Measurements from ENCODE around the gene KRTAP10-7.
"Not testable (repeated sequence)": the region's sequence is repeated elsewhere in the genome, so short reads cannot be mapped to it uniquely, and the experiment has no call there.

KRTAP10-7 gene

GRCh38 chr21:44574457-44575306, 25.7 kb upstream of the KRTAP10-7 start:
- no peak overlapping the region for H3K4me3 ChIP-seq (ENCODE audit: control insufficient read depth, low read depth, low read length)
- no peak for DNase-seq (ENCODE audit: low read depth)
- TF ChIP-seq, protein P1, sequence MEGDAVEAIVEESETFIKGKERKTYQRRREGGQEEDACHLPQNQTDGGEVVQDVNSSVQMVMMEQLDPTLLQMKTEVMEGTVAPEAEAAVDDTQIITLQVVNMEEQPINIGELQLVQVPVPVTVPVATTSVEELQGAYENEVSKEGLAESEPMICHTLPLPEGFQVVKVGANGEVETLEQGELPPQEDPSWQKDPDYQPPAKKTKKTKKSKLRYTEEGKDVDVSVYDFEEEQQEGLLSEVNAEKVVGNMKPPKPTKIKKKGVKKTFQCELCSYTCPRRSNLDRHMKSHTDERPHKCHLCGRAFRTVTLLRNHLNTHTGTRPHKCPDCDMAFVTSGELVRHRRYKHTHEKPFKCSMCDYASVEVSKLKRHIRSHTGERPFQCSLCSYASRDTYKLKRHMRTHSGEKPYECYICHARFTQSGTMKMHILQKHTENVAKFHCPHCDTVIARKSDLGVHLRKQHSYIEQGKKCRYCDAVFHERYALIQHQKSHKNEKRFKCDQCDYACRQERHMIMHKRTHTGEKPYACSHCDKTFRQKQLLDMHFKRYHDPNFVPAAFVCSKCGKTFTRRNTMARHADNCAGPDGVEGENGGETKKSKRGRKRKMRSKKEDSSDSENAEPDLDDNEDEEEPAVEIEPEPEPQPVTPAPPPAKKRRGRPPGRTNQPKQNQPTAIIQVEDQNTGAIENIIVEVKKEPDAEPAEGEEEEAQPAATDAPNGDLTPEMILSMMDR (conservative IDR thresholded peaks at IDR 0.05; ENCODE audit: control insufficient read depth, insufficient read depth, low read depth, low read length), result no peak

GRCh38 chr21:44575307-44576024, 24.9 kb upstream of the KRTAP10-7 start:
- no peak overlapping the region for H3K4me3 ChIP-seq (ENCODE audit: control insufficient read depth, low read depth, low read length)
- DNase-seq (ENCODE audit: low read depth), result no peak
- TF ChIP-seq, protein P1 (conservative IDR thresholded peaks at IDR 0.05; ENCODE audit: control insufficient read depth, insufficient read depth, low read depth, low read length), result no peak

DNA sequence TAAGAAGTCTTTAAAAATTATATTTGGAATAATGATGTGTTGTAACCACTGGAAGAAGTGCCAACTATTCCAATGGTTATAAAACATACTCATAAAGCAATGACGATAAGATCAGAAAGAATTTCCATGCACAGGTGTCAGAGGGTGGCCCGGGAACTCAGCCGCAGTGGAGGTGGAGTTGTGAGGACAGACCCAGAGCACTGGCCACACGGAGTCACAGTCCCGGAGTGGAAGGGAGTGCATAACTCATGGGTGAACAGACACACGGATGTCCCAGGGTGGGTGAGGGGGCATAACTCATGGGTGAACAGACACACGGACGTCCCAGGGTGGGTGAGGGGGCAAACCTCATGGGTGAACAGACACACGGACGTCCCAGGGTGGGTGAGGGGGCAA, 24.4 kb upstream of the KRTAP10-7 start:
- H3K4me3 ChIP-seq (ENCODE audit: control insufficient read depth, low read depth, low read length), result no peak overlapping the region
- TF ChIP-seq, protein P1 (conservative IDR thresholded peaks at IDR 0.05; ENCODE audit: control insufficient read depth, insufficient read depth, low read depth, low read length), result no peak
- no peak for DNase-seq (ENCODE audit: low read depth)

GRCh38 chr21:44578371-44579055, 21.9 kb upstream of the KRTAP10-7 start:
- TF ChIP-seq, protein P1 (conservative IDR thresholded peaks at IDR 0.05; ENCODE audit: control insufficient read depth, insufficient read depth, low read depth, low read length), result no peak
- no peak overlapping the region for H3K4me3 ChIP-seq (ENCODE audit: control insufficient read depth, low read depth, low read length)
- no peak for DNase-seq (ENCODE audit: low read depth)

DNA sequence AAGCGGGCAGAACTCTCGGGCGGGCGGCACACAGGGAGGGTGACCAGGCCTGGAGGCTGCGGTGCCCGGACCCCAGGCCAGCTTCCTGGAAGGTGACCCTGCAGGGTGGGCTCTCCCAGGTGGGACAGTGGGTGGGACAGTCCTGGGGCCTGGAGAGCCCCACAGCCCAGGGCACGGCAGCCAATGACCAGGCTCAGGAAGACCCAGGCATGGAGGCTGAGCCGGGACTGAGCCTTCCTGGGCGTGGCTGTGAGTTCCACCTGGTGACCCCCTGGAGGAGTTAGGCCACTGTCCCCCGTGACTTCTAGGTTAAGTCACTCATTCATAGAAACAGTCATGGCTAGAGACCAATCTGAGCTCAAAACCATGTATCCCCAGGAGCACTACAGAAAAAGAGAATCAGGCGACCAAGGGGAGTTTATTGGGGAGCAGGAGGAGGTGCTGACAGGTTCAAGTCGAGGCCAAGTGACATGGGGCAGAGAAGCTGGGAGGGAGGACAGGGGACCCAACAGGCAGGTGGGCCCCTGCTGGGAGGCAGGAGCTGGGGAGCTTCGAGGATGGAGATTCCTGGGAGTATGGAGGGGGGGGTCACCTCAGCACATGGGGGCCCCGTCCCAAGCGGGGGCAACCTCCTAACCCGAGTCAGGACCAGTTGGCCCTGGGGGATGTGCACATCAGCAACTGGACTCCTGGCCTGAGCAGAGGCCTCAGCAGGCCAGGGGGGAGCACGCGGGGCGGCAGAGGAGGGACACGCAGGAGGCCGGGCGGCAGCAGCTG, 21.2 kb upstream of the KRTAP10-7 start:
- no peak overlapping the region for H3K4me3 ChIP-seq (ENCODE audit: control insufficient read depth, low read depth, low read length)
- DNase-seq (ENCODE audit: low read depth), result no peak
- TF ChIP-seq, protein P1 (conservative IDR thresholded peaks at IDR 0.05; ENCODE audit: control insufficient read depth, insufficient read depth, low read depth, low read length), result no peak

DNA sequence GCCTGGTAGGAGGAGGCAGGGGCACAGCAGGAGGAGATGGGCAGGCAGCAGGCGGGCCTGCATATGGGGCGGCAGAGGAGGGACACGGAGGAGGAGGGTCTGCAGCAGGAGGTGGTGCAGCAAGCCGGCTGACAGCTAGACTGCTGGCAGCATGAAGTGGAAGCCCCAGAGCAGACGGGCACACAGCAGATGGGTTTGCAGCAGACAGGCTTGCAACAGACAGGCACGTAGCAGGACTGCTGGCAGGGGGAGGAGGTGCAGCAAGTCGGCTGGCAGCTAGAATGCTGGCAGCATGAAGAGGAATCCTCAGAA, 20.6 kb upstream of the KRTAP10-7 start:
- no peak overlapping the region for H3K4me3 ChIP-seq (ENCODE audit: control insufficient read depth, low read depth, low read length)
- TF ChIP-seq, protein P1 (conservative IDR thresholded peaks at IDR 0.05; ENCODE audit: control insufficient read depth, insufficient read depth, low read depth, low read length), result no peak
- DNase-seq (ENCODE audit: low read depth), result no peak

DNA sequence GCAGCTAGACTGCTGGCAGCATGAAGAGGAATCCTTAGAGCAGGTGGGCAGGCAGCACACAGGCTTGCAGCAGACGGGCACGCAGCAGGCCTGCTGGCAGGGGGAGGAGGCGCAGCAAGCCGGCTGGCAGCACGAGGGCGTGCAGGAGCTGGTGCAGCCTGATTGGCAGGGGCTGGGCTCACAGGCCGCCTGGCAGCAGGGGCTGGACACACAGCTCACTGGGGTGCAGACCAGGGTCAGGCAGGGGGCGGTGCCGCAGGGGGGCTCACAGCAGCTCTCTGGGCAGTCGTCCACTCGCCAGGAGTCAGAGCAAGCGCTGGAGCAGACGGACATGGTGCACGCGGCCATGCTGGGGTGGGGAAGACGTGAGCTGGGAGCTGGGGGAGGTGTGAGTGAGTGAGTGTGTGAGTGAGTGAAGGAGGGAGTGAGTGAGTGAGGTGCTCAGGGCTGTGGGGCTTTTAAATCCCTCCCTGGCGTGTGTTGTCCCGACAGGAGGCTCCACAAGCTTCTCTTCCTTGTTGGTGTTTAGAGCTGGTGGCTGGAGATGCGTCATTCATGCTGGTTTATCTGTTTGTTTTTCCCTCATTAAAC, 20.1 kb upstream of the KRTAP10-7 start, which contains the start of gene KRTAP10-5:
Gene KRTAP10-5, minus strand, starts transcription at position 374 of the 591 bp plus-strand sequence. Its CDS starts 26 bp downstream, at position 348.
- not testable (repeated sequence) for DNase-seq (ENCODE audit: low read depth); H3K4me3 ChIP-seq (ENCODE audit: control insufficient read depth, low read depth, low read length)
